GM06990 (cell line): ENCODE measurements around the gene CPA4.

Experiments used
- DNase-seq: peaks from one replicate; pipeline ENCODE4 v3.0.0-alpha.2; 2011; ENCODE audit not compliant: insufficient read length; ENCODE audit errors: extremely low read depth
- H3K27me3 ChIP-seq: replicated peaks from 2 replicates; pipeline ENCODE4 v1.6.0; 2011; ENCODE audit warnings: low read length; ENCODE audit not compliant: control insufficient read depth, insufficient read depth
- H3K36me3 ChIP-seq: 2 replicates; pipeline ENCODE4 v1.5.1; 2011; ENCODE audit warnings: low read length; ENCODE audit not compliant: control insufficient read depth, insufficient read depth
- H3K4me3 ChIP-seq: replicated peaks from 2 replicates; pipeline ENCODE4 v1.5.1; 2011; ENCODE audit warnings: low read depth, mild to moderate bottlenecking, control low read depth, low read length
- CTCF ChIP-seq: IDR thresholded peaks from 2 replicates; pipeline ENCODE4 v1.5.1; 2011; ENCODE audit warnings: low read length, control low read depth, mild to moderate bottlenecking, inconsistent platforms; ENCODE audit not compliant: insufficient read depth, poor library complexity, severe bottlenecking

Gene CPA4

GRCh38 chr7:130367836-130368746 lies 75.1 kb downstream of the CPA4 start:
- Histone ChIP-seq H3K4me3 (no peak overlapping the region), H3K36me3 (no peaks in the 10 kb centered on the region), H3K27me3 (no peaks in the 10 kb centered on the region)
- TF ChIP-seq CTCF = no peak
- no peak for DNase-seq

GRCh38 chr7:130369110-130369711 lies 76.2 kb downstream of the CPA4 start:
- H3K36me3 ChIP-seq = no peaks in the 10 kb centered on the region
- DNase-seq = no peak
- H3K4me3 ChIP-seq = no peak overlapping the region
- TF ChIP-seq CTCF = no peak
- H3K27me3 ChIP-seq = no peaks in the 10 kb centered on the region

GRCh38 chr7:130369831-130370550 lies 77.0 kb downstream of the CPA4 start:
- no peaks in the 10 kb centered on the region for H3K27me3 ChIP-seq
- no peaks in the 10 kb centered on the region for H3K36me3 ChIP-seq
- no peak for DNase-seq

GRCh38 chr7:130371046-130371445 lies 78.1 kb downstream of the CPA4 start:
- no peak for DNase-seq
- Histone ChIP-seq H3K27me3 (no peaks in the 10 kb centered on the region), H3K4me3 (no peak overlapping the region), H3K36me3 (no peaks in the 10 kb centered on the region)
- no peak for TF ChIP-seq CTCF

More at GRCh38 chr7:130369831-130370550, 77.0 kb downstream of the CPA4 start:
- TF ChIP-seq CTCF = no peak
- H3K4me3 ChIP-seq = no peak overlapping the region

GRCh38 chr7:130372402-130373165 lies 79.6 kb downstream of the CPA4 start:
- no peaks in the 10 kb centered on the region for H3K27me3 ChIP-seq
- TF ChIP-seq CTCF = no peak
- no peak overlapping the region for H3K4me3 ChIP-seq
- DNase-seq = no peak
- H3K36me3 ChIP-seq = no peaks in the 10 kb centered on the region
